ENCODE results near the gene PDGFRA.
"Not testable (repeated sequence)": the region's sequence is repeated elsewhere in the genome, so short reads cannot be mapped to it uniquely, and the experiment has no call there.

The PDGFRA gene

GRCh38 chr4:54320826-54321685 lies 92.0 kb downstream of the PDGFRA start:
- DNase-seq (ENCODE audit: low spot score), result no peak

- peak; percentile 21 for DNase-seq (ENCODE audit: low spot score)
Observed at GRCh38 chr4:54322818-54323417, 93.8 kb downstream of the PDGFRA start.

GRCh38 chr4:54330896-54331295 lies 101.8 kb downstream of the PDGFRA start:
- DNase-seq (ENCODE audit: low spot score), result no peak

- DNase-seq (ENCODE audit: low spot score), result no peak
Observed at GRCh38 chr4:54332542-54332941, 103.4 kb downstream of the PDGFRA start.

GRCh38 chr4:54333657-54334056 lies 104.6 kb downstream of the PDGFRA start:
- DNase-seq (ENCODE audit: low spot score), result no peak

- not testable (repeated sequence) for DNase-seq (ENCODE audit: low spot score)
Observed at GRCh38 chr4:54334769-54335168, 105.7 kb downstream of the PDGFRA start.

GRCh38 chr4:54337009-54337408 lies 107.9 kb downstream of the PDGFRA start:
- DNase-seq (ENCODE audit: low spot score), result no peak

- DNase-seq (ENCODE audit: low spot score), result not testable (repeated sequence)
Observed at GRCh38 chr4:54342067-54342466, 113.0 kb downstream of the PDGFRA start.
